ENCODE measurements around the gene PGLYRP1. TPM values are rescaled to one million over a fixed set of nuclear protein-coding genes. Genes with fewer than 3 reads are reported as not detected.

PGLYRP1 gene
- total RNA-seq, 1 donor from 2014 or later = not detected

DNA sequence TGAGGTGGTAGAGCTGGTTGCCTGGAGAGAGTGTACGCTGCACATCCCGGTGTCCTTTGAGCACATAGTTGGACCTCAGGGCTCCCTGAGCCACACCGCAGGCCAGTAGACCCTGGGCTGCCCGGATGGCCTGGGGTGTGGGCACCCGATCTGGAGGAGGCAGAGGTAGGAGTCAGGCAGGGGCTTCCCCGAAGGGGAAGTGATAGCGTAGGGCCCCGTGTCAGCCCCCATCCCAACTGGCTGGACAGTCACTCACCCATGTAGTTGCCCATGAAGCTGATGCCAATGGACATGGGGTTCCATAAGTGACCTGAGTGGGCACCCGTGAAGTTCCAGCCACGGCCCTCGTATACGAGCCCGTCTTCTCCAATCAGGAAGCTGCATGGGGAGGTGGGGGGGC lies 3.6 kb downstream of the PGLYRP1 start:
- peaks cover 17% of the 10 kb centered on the region for H3K4me1 Mint-ChIP-seq (ENCODE audit: unreplicated experiment)
- no peak overlapping the region for H3K27ac Mint-ChIP-seq (ENCODE audit: unreplicated experiment)
- no peak overlapping the region for H3K4me3 Mint-ChIP-seq (ENCODE audit: unreplicated experiment)
- DNase-seq (ENCODE audit: extremely low spot score, unreplicated experiment) = no peak
- H3K27me3 Mint-ChIP-seq (ENCODE audit: unreplicated experiment) = peaks cover 12% of the 10 kb centered on the region
- H3K36me3 Mint-ChIP-seq (ENCODE audit: unreplicated experiment) = peaks cover 3% of the 10 kb centered on the region
- H3K9me3 Mint-ChIP-seq (ENCODE audit: unreplicated experiment) = no peaks in the 10 kb centered on the region
- no peak for TF ChIP-seq CTCF (IDR thresholded peaks at IDR 0.05)

DNA sequence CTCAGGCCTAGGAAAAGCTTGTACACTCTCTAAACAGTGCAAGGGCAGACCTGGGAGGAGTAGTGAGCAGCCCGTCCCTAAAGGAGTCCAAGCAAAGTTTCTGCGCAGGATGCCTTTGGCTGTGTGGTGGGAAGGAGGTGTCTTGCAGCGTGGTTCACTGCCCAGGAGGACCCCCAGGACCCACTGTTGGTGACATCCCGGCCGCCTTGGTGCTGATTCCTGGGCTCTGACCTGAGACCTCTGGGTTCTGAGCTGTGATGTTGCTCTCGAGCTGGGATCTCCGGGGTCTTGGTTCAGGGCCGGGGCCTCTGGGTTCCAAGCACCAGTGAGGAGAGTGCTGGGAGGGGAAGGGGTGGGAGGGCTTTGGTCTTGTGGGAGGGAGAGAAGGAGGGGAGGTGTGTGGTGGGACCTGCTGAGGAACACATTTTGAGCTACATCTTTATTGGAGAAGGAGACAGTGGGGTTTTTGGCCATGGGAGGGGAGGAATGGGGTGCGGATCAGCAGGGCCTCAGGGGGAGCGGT lies 4.1 kb downstream of the PGLYRP1 start:
- no peak for DNase-seq (ENCODE audit: extremely low spot score, unreplicated experiment)
- no peaks in the 10 kb centered on the region for H3K9me3 Mint-ChIP-seq (ENCODE audit: unreplicated experiment)
- no peak overlapping the region for H3K27ac Mint-ChIP-seq (ENCODE audit: unreplicated experiment)

DNA sequence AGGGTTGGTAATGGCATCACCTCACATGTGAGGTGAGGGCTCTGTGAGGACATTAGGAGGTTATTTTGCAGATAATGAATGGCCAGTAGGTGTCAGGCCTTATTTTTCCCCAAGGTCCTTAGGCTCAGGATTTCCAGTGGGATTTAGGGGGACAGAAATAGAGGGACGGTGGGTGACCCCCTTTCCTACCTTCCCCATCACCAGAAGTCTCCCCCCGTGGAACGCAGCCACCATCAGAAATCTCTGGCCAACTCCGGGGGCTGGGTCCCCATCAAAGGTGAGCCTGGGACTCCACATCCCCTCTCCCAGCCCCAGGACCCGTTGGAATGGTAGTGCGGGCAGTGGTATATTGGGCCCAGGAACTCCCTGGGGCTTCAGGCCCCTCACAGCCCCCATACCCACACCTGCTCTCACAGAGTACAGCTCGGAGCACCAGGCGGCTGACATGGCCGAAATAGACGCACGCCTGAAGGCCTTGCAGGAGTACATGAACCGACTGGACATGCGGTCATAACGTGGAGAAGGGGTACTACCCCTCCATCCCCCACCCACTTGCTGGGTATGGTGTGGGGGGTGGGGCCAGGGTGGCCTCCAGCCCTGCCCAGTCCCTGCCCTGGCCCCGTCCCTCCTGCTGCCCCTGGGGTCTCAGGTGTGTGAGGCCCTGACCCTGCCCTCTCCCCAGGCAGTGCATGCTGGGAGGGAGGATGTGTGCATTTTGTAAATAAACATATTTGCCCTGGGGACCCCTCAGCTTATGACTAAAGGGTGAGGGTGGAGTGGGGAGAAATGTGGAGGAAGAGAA lies 4.8 kb downstream of the PGLYRP1 start:
- Mint-ChIP-seq H3K27me3 (ENCODE audit: unreplicated experiment) (peaks cover 12% of the 10 kb centered on the region), H3K9me3 (ENCODE audit: unreplicated experiment) (no peaks in the 10 kb centered on the region), H3K36me3 (ENCODE audit: unreplicated experiment) (peaks cover 3% of the 10 kb centered on the region), H3K4me1 (ENCODE audit: unreplicated experiment) (peaks cover 17% of the 10 kb centered on the region), H3K27ac (ENCODE audit: unreplicated experiment) (no peak overlapping the region), H3K4me3 (ENCODE audit: unreplicated experiment) (no peak overlapping the region)
- TF ChIP-seq CTCF (IDR thresholded peaks at IDR 0.05) = no peak
- DNase-seq (ENCODE audit: extremely low spot score, unreplicated experiment) = no peak

More for the DNA sequence above, 4.1 kb downstream of the PGLYRP1 start:
- Mint-ChIP-seq H3K4me1 (ENCODE audit: unreplicated experiment) (peaks cover 17% of the 10 kb centered on the region), H3K4me3 (ENCODE audit: unreplicated experiment) (no peak overlapping the region), H3K27me3 (ENCODE audit: unreplicated experiment) (peaks cover 12% of the 10 kb centered on the region), H3K36me3 (ENCODE audit: unreplicated experiment) (peaks cover 3% of the 10 kb centered on the region)
- TF ChIP-seq CTCF (IDR thresholded peaks at IDR 0.05) = no peak

GRCh38 chr19:46017095-46017429 lies 5.8 kb downstream of the PGLYRP1 start:
- no peak for DNase-seq (ENCODE audit: extremely low spot score, unreplicated experiment)
- Mint-ChIP-seq H3K27ac (ENCODE audit: unreplicated experiment) (no peak overlapping the region), H3K27me3 (ENCODE audit: unreplicated experiment) (peaks cover 12% of the 10 kb centered on the region), H3K9me3 (ENCODE audit: unreplicated experiment) (no peaks in the 10 kb centered on the region), H3K36me3 (ENCODE audit: unreplicated experiment) (peaks cover 3% of the 10 kb centered on the region), H3K4me1 (ENCODE audit: unreplicated experiment) (peaks cover 17% of the 10 kb centered on the region), H3K4me3 (ENCODE audit: unreplicated experiment) (peak overlapping the region; percentile 47)
- TF ChIP-seq CTCF (IDR thresholded peaks at IDR 0.05) = no peak

DNA sequence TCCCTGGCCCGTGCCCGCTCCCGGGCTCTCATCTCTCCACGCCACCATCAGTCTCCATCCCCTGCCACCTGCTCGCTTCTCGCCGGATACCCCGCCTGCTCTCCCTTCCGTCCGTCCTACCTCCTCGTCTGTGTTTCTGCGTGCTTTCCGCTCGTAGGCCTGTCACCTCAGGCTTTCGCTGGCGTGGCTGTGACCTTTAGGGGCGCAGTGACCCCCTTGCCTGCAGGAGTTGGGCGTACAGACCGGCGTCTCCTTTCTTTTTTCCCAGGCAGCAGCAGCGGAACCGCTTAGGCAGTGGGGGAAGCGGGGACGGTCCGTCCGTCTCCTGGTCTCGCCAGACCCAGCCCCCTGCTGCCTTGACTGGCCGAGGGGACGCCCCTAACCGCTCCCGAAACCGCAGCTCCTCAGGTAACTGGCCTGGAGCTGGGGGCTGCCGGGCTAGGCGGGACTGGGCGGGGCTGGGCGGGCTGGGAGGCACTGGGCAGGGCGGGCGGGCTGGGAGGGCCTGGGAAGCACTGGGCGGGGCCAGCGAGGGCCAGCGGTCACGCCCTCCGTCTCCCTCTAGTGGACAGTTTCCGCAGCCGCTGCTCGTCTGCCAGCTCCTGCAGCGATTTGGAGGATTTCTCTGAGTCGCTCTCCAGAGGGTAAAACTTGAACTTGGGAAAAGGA lies 6.3 kb downstream of the PGLYRP1 start:
- H3K27ac Mint-ChIP-seq (ENCODE audit: unreplicated experiment) = no peak overlapping the region
- DNase-seq (ENCODE audit: extremely low spot score, unreplicated experiment) = peak; percentile 94

More for the DNA sequence above, 6.3 kb downstream of the PGLYRP1 start:
- Mint-ChIP-seq H3K4me1 (ENCODE audit: unreplicated experiment) (peaks cover 17% of the 10 kb centered on the region), H3K4me3 (ENCODE audit: unreplicated experiment) (peak overlapping the region; percentile 79), H3K27me3 (ENCODE audit: unreplicated experiment) (peaks cover 12% of the 10 kb centered on the region), H3K9me3 (ENCODE audit: unreplicated experiment) (no peaks in the 10 kb centered on the region), H3K36me3 (ENCODE audit: unreplicated experiment) (peaks cover 3% of the 10 kb centered on the region)
- TF ChIP-seq CTCF (IDR thresholded peaks at IDR 0.05) = peak; percentile 91

Measured in osteocyte (in vitro differentiated cells).